IPS-18c (cell line): ENCODE results near the gene COLQ.
"Not testable (repeated sequence)": the region's sequence is repeated elsewhere in the genome, so short reads cannot be mapped to it uniquely, and the experiment has no call there.

ENCODE experiments used
- H3K4me3 ChIP-seq: 2 replicates; pipeline ENCODE4 v1.7.0; 2013; ENCODE audit warnings: low read depth, mild to moderate bottlenecking, low read length, moderate library complexity; ENCODE audit not compliant: insufficient read depth
- H3K9me3 ChIP-seq: one replicate; pipeline ENCODE4 v1.6.1; 2013; ENCODE audit warnings: mild to moderate bottlenecking, low read length, moderate library complexity; ENCODE audit not compliant: control insufficient read depth, insufficient read depth

COLQ gene

DNA sequence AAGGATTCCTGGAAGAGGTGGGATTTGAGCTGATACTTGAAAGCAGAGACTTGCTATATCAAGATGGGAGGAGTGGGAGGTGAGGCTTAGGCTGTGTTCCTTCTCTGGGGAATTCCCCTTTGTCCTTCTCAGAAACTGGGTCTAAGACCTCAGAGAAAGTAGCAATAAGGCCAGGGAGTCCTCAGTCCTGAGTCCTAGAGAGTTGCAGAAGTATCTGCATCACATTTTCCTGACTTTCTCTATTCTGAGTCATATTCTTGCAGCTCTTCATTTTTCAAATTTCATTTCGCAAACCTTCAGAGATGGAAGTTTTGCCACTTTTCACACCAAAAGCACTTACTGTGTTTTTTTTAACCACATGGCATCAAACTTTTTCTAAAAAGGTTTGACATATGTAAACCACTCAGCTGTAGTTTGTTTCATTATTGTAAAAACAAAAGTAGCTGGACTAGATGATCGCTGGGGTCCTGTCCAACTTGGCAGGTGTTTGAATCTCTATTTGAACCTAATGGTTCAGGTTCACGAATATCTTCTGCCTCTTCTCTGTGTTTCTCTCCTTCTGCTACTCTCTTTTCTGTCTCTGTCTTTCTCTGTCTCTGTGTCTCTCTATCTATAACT lies 21.3 kb downstream of the COLQ start:
- Histone ChIP-seq H3K4me3 (no peak overlapping the region), H3K9me3 (no peaks in the 10 kb centered on the region)

- Histone ChIP-seq H3K9me3 (no peaks in the 10 kb centered on the region), H3K4me3 (no peak overlapping the region)
These were observed 22.0 kb downstream of the COLQ start for GRCh38 chr3:15499536-15499935.

- no peak overlapping the region for H3K4me3 ChIP-seq
- no peaks in the 10 kb centered on the region for H3K9me3 ChIP-seq
These were observed 22.9 kb downstream of the COLQ start for GRCh38 chr3:15498431-15499214.

- no peaks in the 10 kb centered on the region for H3K9me3 ChIP-seq
- H3K4me3 ChIP-seq, result no peak overlapping the region
These were observed 23.5 kb downstream of the COLQ start for GRCh38 chr3:15497964-15498363.

- no peaks in the 10 kb centered on the region for H3K9me3 ChIP-seq
- no peak overlapping the region for H3K4me3 ChIP-seq
These were observed 25.2 kb downstream of the COLQ start for GRCh38 chr3:15496341-15496664.

GRCh38 chr3:15495461-15496340 lies 25.8 kb downstream of the COLQ start:
- Histone ChIP-seq H3K4me3 (no peak overlapping the region), H3K9me3 (no peaks in the 10 kb centered on the region)

- no peak overlapping the region for H3K4me3 ChIP-seq
These were observed 28.1 kb downstream of the COLQ start for GRCh38 chr3:15493436-15493835.

DNA sequence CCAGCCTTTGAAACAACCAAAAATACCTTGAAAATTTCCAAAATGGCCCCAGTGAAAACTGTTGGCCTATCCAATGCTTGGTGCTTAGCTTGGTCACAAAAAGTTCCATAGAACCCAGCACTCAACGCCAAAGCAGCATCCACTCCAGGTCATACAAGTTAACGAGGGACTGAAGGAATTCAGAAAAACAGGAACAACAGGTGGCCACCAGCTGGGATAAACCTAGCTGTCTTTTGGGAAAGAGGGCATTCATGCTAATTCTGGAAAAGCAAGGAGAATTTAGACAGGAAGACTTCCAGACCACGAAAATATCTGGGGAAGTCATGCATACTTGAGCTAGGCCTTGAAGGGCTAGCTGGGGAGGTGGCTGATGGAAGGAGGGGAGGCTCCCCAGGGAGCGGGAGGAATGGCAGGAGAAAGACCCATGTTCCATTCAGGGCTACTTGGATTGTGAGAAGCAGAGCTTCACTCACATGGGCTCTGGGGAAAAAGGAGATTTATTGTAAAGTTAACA lies 28.6 kb downstream of the COLQ start:
- Histone ChIP-seq H3K4me3 (no peak overlapping the region), H3K9me3 (no peaks in the 10 kb centered on the region)

More at GRCh38 chr3:15493436-15493835, 28.1 kb downstream of the COLQ start:
- no peaks in the 10 kb centered on the region for H3K9me3 ChIP-seq

- Histone ChIP-seq H3K4me3 (no peak overlapping the region), H3K9me3 (no peaks in the 10 kb centered on the region)
These were observed 30.4 kb downstream of the COLQ start for GRCh38 chr3:15491143-15491542.

DNA sequence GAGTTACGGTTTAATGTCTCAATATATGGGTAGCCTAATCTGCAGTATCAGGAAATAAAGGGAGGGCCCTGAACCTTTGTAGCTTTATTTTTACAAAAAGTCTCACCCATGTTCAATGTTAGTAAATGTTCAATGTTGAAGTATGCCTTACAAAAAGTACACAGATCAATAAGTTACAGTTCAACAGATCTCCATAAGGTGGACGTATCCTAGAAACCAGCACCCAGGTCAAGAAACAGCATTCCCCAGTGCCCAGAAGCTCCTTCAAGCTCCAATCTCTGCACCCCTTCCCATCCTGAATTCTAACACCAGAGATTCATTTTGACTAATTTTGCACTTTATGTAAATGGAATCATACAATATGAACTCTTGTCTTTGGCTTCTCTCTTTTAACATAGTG lies 31.3 kb downstream of the COLQ start:
- Histone ChIP-seq H3K9me3 (no peaks in the 10 kb centered on the region), H3K4me3 (no peak overlapping the region)

- H3K4me3 ChIP-seq, result no peak overlapping the region
- no peaks in the 10 kb centered on the region for H3K9me3 ChIP-seq
These were observed 33.5 kb downstream of the COLQ start for GRCh38 chr3:15488002-15488401.

DNA sequence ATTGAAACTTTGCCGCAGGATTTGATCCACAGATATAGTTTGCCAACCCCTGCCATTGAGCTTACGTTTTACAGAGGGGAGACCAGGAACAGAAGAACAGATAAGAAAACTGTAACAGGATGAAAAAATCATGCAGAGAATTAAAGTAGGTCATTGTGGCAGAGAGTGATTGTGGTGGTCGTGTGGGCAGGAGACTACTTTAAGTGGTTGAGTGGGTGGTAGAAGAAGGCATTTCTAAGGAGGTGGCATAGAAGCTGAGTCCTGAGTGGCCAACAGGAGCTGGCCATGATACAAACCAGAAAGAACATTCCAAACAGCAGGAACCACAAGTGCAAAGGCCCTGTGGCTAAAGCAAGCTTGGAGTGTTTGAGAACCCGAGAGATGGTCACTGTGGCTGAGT lies 34.5 kb downstream of the COLQ start:
- Histone ChIP-seq H3K4me3 (no peak overlapping the region), H3K9me3 (no peaks in the 10 kb centered on the region)

DNA sequence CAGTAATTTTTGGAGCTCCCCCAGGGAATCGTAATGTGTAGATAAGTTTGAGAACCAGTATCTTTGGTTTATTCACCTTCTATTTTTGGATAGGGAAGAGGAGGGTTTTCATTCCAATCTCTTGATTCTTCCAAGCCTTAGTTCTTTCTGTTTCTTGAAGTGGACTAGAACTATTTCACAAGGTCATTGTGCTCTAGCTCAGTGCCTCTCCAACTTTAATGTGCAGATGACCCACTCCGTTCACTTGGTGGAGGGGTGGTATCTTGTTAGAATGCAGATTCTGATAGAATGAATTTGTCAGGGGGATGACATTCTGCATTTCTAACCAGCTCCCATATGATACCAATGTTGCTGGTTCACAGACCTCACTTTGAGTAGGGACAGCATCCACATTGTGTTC lies 35.5 kb downstream of the COLQ start:
- Histone ChIP-seq H3K4me3 (no peak overlapping the region), H3K9me3 (no peaks in the 10 kb centered on the region)

- H3K9me3 ChIP-seq, H3K4me3 ChIP-seq: not testable (repeated sequence)
These were observed 37.0 kb downstream of the COLQ start for GRCh38 chr3:15484551-15484950.

DNA sequence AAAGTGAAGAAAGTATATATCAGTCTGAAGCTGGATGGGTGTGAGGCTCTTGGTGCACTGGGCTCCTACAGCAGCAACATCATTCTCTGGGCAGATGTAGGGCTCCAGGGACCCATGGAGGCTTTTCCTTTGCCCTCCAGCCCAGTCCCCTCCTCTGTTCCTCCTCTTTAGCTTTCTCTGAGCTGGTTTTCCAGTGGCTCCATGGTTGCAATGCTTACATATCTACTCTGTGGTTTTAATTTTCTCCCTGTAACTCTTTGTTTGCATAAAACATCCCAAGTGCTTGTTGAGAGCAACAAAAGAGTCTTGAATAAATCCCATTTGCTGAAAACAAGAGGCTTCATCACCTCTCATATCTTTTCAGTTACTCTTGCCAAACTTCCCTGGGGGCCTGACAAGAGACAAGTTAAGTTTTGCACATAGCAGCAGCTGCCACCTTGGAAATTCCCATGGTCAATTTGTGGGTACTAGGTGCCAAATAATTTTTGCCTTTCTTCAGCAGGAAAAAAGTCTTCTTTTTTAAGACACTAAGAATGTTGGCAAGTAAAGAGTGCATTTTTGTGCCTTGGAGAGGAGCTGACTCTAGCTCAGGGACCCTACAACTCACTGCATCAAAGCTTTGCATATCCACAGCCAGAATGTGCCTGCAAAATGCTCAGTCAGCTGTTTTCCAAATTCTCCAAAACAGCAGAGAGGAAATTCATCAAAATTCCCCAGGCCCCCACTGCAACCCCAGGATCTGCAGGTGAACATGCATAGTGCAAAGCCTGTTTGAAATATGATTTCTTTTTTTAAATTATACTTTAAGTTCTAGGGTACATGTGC lies 41.9 kb downstream of the COLQ start:
- Histone ChIP-seq H3K4me3 (no peak overlapping the region), H3K9me3 (no peaks in the 10 kb centered on the region)

DNA sequence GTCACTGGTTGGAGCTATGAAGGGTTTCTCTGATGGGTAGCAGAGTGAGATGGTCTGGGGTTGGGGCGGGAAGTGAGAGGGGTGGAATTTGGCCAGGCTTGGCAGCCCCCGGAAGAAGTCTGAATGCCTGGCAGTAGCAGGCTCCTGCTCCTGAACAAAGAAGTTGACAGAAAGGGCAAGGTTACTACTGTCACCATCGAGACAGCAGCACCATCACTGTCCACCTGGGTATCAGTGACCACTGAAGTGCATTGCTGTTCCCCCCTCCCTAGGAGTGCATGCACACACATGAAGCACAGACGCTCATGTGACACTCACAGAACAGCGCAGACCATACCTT lies 42.9 kb downstream of the COLQ start:
- Histone ChIP-seq H3K4me3 (no peak overlapping the region), H3K9me3 (no peaks in the 10 kb centered on the region)

DNA sequence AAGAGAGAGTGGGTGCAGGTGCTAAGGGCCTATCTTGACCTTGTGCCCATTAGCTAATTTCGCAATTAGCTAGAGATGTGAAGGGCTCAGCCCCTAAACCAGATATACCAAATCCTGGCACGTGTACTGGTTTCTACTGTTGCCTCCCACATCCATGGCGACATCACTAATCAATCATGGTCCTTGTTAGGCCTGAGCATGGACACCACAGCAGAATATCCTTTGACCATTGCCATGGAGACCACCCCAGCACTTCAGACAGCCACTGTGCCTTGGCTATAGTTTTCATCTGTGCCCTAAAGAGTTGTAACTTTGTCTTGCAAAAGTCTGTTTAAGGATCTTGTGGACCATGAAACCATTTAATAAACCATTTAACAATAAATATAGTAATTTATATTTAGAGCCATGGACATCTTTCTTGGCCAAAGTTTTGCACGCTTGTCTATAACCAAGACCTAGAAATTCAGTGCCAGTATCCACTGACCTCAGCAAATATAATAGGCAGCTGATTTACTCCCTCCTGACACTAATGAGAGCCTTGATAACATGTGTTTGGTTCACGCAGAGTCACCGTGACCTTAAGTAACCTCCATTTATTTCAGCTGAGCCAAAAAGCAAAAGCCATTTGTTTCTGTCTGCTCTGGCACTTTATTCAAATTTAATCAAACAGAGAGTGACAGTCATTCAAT lies 43.4 kb downstream of the COLQ start:
- Histone ChIP-seq H3K9me3 (no peaks in the 10 kb centered on the region), H3K4me3 (no peak overlapping the region)
